Progenitor cell of endocrine pancreas (in vitro differentiated cells): Measurements from ENCODE around the gene SLC26A3. TPM values are rescaled to one million over a fixed set of nuclear protein-coding genes. Genes with fewer than 3 reads are reported as not detected.

Experiments
- DNase-seq: peaks from one replicate; pipeline ENCODE4 v3.0.0; 2021; ENCODE audit warnings: low spot score; ENCODE audit not compliant: unreplicated experiment
- H3K27ac Mint-ChIP-seq: 2 replicates; pipeline ENCODE4 v1.8.0; 2021; ENCODE audit warnings: mild to moderate bottlenecking, moderate library complexity, mixed read lengths
- H3K27me3 Mint-ChIP-seq: 2 replicates; pipeline ENCODE4 v1.8.0; 2021; ENCODE audit warnings: mixed read lengths
- H3K36me3 Mint-ChIP-seq: 2 replicates; pipeline ENCODE4 v1.8.0; 2022; ENCODE audit warnings: mixed read lengths; ENCODE audit not compliant: insufficient read depth
- H3K4me1 Mint-ChIP-seq: 2 replicates; pipeline ENCODE4 v1.8.0; 2021; ENCODE audit warnings: low read depth, mixed read lengths
- H3K4me3 Mint-ChIP-seq: 2 replicates; pipeline ENCODE4 v1.8.0; 2021; ENCODE audit warnings: low read depth, mild to moderate bottlenecking, moderate library complexity, mixed read lengths
- H3K9me3 Mint-ChIP-seq: 2 replicates; pipeline ENCODE4 v1.8.0; 2021; ENCODE audit warnings: low read depth, mixed read lengths
- total RNA-seq: library from RNA; stranded (reverse); gene quantifications from 2 replicates; pipeline ENCODE4 v1.2.1, GENCODE V29; 2021
- TF ChIP-seq, protein P1 (sequence below): fragments of 200-600 bp; sonication (generic); IDR thresholded peaks from one replicate; pipeline ENCODE4 v1.5.0; 2021; ENCODE audit warnings: antibody characterized with exemption, mild to moderate bottlenecking; ENCODE audit not compliant: unreplicated experiment

The SLC26A3 gene
- total RNA-seq, 1 donor from 2014 or later: 2.8 TPM

- no peaks in the 10 kb centered on the region for H3K27me3 Mint-ChIP-seq
- peak overlapping the region; percentile 38 for H3K27ac Mint-ChIP-seq
- TF ChIP-seq, protein P1, sequence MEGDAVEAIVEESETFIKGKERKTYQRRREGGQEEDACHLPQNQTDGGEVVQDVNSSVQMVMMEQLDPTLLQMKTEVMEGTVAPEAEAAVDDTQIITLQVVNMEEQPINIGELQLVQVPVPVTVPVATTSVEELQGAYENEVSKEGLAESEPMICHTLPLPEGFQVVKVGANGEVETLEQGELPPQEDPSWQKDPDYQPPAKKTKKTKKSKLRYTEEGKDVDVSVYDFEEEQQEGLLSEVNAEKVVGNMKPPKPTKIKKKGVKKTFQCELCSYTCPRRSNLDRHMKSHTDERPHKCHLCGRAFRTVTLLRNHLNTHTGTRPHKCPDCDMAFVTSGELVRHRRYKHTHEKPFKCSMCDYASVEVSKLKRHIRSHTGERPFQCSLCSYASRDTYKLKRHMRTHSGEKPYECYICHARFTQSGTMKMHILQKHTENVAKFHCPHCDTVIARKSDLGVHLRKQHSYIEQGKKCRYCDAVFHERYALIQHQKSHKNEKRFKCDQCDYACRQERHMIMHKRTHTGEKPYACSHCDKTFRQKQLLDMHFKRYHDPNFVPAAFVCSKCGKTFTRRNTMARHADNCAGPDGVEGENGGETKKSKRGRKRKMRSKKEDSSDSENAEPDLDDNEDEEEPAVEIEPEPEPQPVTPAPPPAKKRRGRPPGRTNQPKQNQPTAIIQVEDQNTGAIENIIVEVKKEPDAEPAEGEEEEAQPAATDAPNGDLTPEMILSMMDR: no peak
These were observed 23.4 kb downstream of the SLC26A3 start for GRCh38 chr7:107779647-107780099.

GRCh38 chr7:107778283-107778682 is 24.7 kb downstream of the SLC26A3 start:
- Mint-ChIP-seq H3K36me3 (no peaks in the 10 kb centered on the region), H3K4me3 (no peak overlapping the region), H3K9me3 (no peaks in the 10 kb centered on the region), H3K4me1 (peaks cover 5% of the 10 kb centered on the region), H3K27ac (no peak overlapping the region), H3K27me3 (no peaks in the 10 kb centered on the region)
- TF ChIP-seq, protein P1: no peak
- DNase-seq: no peak

More at GRCh38 chr7:107779647-107780099, 23.4 kb downstream of the SLC26A3 start:
- Mint-ChIP-seq H3K36me3 (no peaks in the 10 kb centered on the region), H3K9me3 (no peaks in the 10 kb centered on the region), H3K4me3 (no peak overlapping the region), H3K4me1 (peaks cover 5% of the 10 kb centered on the region)
- no peak for DNase-seq

GRCh38 chr7:107777702-107778101 is 25.3 kb downstream of the SLC26A3 start:
- H3K4me3 Mint-ChIP-seq: no peak overlapping the region
- H3K36me3 Mint-ChIP-seq: no peaks in the 10 kb centered on the region
- TF ChIP-seq, protein P1: no peak
- H3K27me3 Mint-ChIP-seq: no peaks in the 10 kb centered on the region
- no peaks in the 10 kb centered on the region for H3K9me3 Mint-ChIP-seq
- no peak for DNase-seq
- H3K4me1 Mint-ChIP-seq: peaks cover 5% of the 10 kb centered on the region
- H3K27ac Mint-ChIP-seq: no peak overlapping the region

DNA sequence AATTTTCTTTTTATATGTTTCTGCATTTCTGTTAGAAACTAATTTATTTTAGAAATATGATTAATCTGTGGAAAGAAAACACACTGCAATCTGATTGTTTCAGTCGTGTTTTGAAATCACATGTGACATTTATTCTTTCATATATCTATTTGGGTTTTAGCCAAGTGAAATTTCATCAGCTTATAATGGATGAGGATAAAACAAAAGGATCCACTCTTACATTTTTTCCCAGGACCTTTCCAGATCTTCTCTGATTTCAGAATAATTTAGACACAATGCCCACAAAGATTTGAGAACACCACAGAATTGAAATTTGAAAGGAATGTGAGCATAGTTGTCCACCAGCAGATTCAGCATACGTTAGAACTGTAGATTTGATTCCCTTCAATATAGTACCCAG is 30.0 kb downstream of the SLC26A3 start:
- TF ChIP-seq, protein P1: no peak
- no peak for DNase-seq
- Mint-ChIP-seq H3K4me3 (no peak overlapping the region), H3K9me3 (no peaks in the 10 kb centered on the region), H3K4me1 (peaks cover 1% of the 10 kb centered on the region), H3K27ac (no peak overlapping the region), H3K36me3 (no peaks in the 10 kb centered on the region), H3K27me3 (peaks cover 7% of the 10 kb centered on the region)

- no peak overlapping the region for H3K27ac Mint-ChIP-seq
These were observed 34.8 kb downstream of the SLC26A3 start for GRCh38 chr7:107768263-107768662.

More at GRCh38 chr7:107768263-107768662, 34.8 kb downstream of the SLC26A3 start:
- TF ChIP-seq, protein P1: no peak
- H3K36me3 Mint-ChIP-seq: no peaks in the 10 kb centered on the region
- no peak for DNase-seq
- H3K27me3 Mint-ChIP-seq: peaks cover 7% of the 10 kb centered on the region
- no peak overlapping the region for H3K4me3 Mint-ChIP-seq
- H3K9me3 Mint-ChIP-seq: no peaks in the 10 kb centered on the region
- H3K4me1 Mint-ChIP-seq: peaks cover 1% of the 10 kb centered on the region
